Measurements from ENCODE around the gene STK32B. TPM values are rescaled to one million over a fixed set of nuclear protein-coding genes. Genes with fewer than 3 reads are reported as not detected.

The STK32B gene
- total and polyA plus RNA-seq, 2 experiments from 2014 or later: 0.71 to 2.3 TPM

DNA sequence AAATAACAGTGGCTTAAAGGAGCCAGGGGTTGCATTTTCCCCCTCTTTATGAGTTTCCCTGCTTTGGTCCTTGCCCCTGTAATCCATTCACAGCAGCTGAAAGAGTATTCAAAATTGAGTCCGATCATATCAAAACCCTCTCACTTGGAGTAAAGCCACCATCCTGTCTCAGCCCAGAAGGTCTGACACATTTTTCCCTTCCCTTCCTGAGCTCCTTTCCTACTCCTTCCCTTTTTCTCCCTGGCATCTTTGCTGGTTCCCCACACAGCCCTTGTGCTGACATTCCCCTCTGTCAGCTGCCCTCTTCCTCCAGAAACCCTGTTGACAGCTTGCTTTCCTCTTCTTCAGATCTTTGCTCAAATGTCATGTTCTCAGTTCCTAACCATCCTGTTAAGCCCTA is 361.5 kb downstream of the STK32B start:
- Histone ChIP-seq H3K4me3 (no peak overlapping the region), H3K27me3 (ENCODE audit: insufficient read depth) (no peaks in the 10 kb centered on the region), H3K27ac (ENCODE audit: low read depth) (no peak overlapping the region), H3K36me3 (ENCODE audit: insufficient read depth) (no peaks in the 10 kb centered on the region), H3K79me2 (replicated peaks; ENCODE audit: insufficient read depth) (no peaks in the 10 kb centered on the region), H3F3A (replicated peaks; ENCODE audit: low read depth) (no peaks in the 10 kb centered on the region), H3K4me1 (ENCODE audit: insufficient read depth) (no peaks in the 10 kb centered on the region), H4K20me1 (replicated peaks; ENCODE audit: insufficient read depth) (no peaks in the 10 kb centered on the region), H3K9me2 (ENCODE audit: insufficient read depth) (no peaks in the 10 kb centered on the region), H2AFZ (no peak overlapping the region), H3K4me2 (no peak overlapping the region)
- Mint-ChIP-seq H3K4me3 (no peak overlapping the region), H3K4me1 (no peaks in the 10 kb centered on the region), H3K27me3 (ENCODE audit: insufficient read depth, low read depth, poor library complexity) (peaks cover 3% of the 10 kb centered on the region), H3K9me3 (peaks cover 9% of the 10 kb centered on the region), H3K27ac (no peak overlapping the region), H3K36me3 (ENCODE audit: low read depth) (no peaks in the 10 kb centered on the region)
- no peak for ATAC-seq
- TF ChIP-seq JUNB (IDR thresholded peaks at IDR 0.05; ENCODE audit: unreplicated experiment) (no peak), ZNF331 (CRISPR knock-in tag; IDR thresholded peaks at IDR 0.05; ENCODE audit: low read depth) (no peak), POLR2AphosphoS5 (IDR thresholded peaks at IDR 0.05; ENCODE audit: low read depth) (no peak)
- no peak for DNase-seq (ENCODE audit: low spot score)

DNA sequence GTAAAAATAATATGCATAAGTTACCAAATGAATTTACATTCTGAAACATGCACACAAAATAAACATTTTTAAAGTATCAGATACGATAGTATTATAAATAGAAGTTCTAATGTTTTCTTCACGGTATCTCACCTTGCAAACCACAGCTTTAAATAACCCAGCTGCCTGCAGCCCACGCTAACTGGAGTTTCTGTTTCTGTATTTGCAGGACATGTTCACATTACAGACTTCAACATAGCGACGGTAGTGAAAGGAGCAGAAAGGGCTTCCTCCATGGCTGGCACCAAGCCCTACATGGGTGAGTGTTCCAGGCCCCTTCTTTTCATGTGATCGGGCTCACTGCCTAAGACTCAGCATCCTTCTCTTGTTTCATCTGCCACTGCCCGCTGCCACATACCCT is 365.4 kb downstream of the STK32B start:
- H3K9me3 Mint-ChIP-seq: peaks cover 24% of the 10 kb centered on the region
- H3K4me1 Mint-ChIP-seq: no peaks in the 10 kb centered on the region
- H3K36me3 Mint-ChIP-seq (ENCODE audit: low read depth): no peaks in the 10 kb centered on the region
- H3K27me3 ChIP-seq (ENCODE audit: insufficient read depth): no peaks in the 10 kb centered on the region
- no peaks in the 10 kb centered on the region for H4K20me1 ChIP-seq (replicated peaks; ENCODE audit: insufficient read depth)
- no peaks in the 10 kb centered on the region for H3K9me2 ChIP-seq (ENCODE audit: insufficient read depth)
- H3K27me3 Mint-ChIP-seq (ENCODE audit: insufficient read depth, low read depth, poor library complexity): peaks cover 4% of the 10 kb centered on the region
- no peak overlapping the region for H3K4me2 ChIP-seq
- H3F3A ChIP-seq (replicated peaks; ENCODE audit: low read depth): no peaks in the 10 kb centered on the region
- no peak for DNase-seq (ENCODE audit: low spot score)
- H2AFZ ChIP-seq: no peak overlapping the region
- no peak overlapping the region for H3K4me3 Mint-ChIP-seq
- ATAC-seq: no peak
- H3K36me3 ChIP-seq (ENCODE audit: insufficient read depth): no peaks in the 10 kb centered on the region
- no peak overlapping the region for H3K4me3 ChIP-seq
- H3K79me2 ChIP-seq (replicated peaks; ENCODE audit: insufficient read depth): no peaks in the 10 kb centered on the region
- no peak overlapping the region for H3K27ac ChIP-seq (ENCODE audit: low read depth)
- no peak overlapping the region for H3K27ac Mint-ChIP-seq
- no peak for TF ChIP-seq ZNF114 (CRISPR knock-in tag; IDR thresholded peaks at IDR 0.05)
- no peak for TF ChIP-seq JUNB (IDR thresholded peaks at IDR 0.05; ENCODE audit: unreplicated experiment)
- TF ChIP-seq EZH2 (IDR thresholded peaks at IDR 0.05; ENCODE audit: low read depth, unreplicated experiment): no peak
- no peak for TF ChIP-seq CTCF (conservative IDR thresholded peaks at IDR 0.05; ENCODE audit: low read depth in 2 of 2)
- no peak for TF ChIP-seq ETS1 (IDR thresholded peaks at IDR 0.05)
- TF ChIP-seq REST (IDR thresholded peaks at IDR 0.05; ENCODE audit: unreplicated experiment): no peak
- TF ChIP-seq ZNF331 (CRISPR knock-in tag; IDR thresholded peaks at IDR 0.05; ENCODE audit: low read depth): no peak
- no peaks in the 10 kb centered on the region for H3K4me1 ChIP-seq (ENCODE audit: insufficient read depth)
